K562 (cell line): Measurements from ENCODE around the gene PDE2A. TPM values are rescaled to one million over a fixed set of nuclear protein-coding genes. Genes with fewer than 3 reads are reported as not detected.

Experiments used
- ARID2 ChIP-seq: fragments of 450-650 bp; IDR thresholded peaks from 2 replicates; pipeline ENCODE4 v1.6.1; 2017; ENCODE audit warnings: antibody characterized with exemption, mild to moderate bottlenecking
- CC2D1A ChIP-seq: fragments of 450-650 bp; IDR thresholded peaks from 2 replicates; pipeline ENCODE4 v1.6.1; 2017; ENCODE audit warnings: mild to moderate bottlenecking
- FOXK2 ChIP-seq, 2 experiments: fragments of 450-650 bp; IDR thresholded peaks in 1 of 2; conservative IDR thresholded peaks in 1 of 2; 2 replicates each; pipeline ENCODE4 v1.6.1; 2016; ENCODE audit warnings: low read depth in 2 of 2, mild to moderate bottlenecking in 1 of 2
- SMC3 ChIP-seq: conservative IDR thresholded peaks from 2 replicates; pipeline ENCODE4 v1.6.1; 2011; ENCODE audit warnings: low read depth, low read length, improper control_type of control experiment; ENCODE audit not compliant: insufficient read depth
- SP2 ChIP-seq: IDR thresholded peaks from 2 replicates; pipeline ENCODE4 v1.6.1; 2011; ENCODE audit warnings: mild to moderate bottlenecking, low read depth, low read length, moderate library complexity; ENCODE audit not compliant: poor library complexity, severe bottlenecking; ENCODE audit errors: extremely low read depth
- STAG1 ChIP-seq: sonication (generic); formaldehyde crosslinking; IDR thresholded peaks from 2 replicates; pipeline ENCODE4 v1.5.0; 2020; ENCODE audit warnings: missing genetic modification reagents, borderline replicate concordance
- ZFP36 ChIP-seq: fragments of 150-350 bp; IDR thresholded peaks from 2 replicates; pipeline ENCODE4 v1.6.1; 2018; ENCODE audit warnings: low read length, low read depth; ENCODE audit not compliant: partially characterized antibody
- ZNF24 ChIP-seq: fragments of 450-650 bp; IDR thresholded peaks from 2 replicates; pipeline ENCODE4 v1.6.1; 2016
- polyA plus RNA-seq, 8 experiments: library from polyadenylated mRNA; depleted of rRNA in 4 of 8; stranded (reverse) in 5 of 8; unstranded in 3 of 8; fragments of >200 nt; fragmentation: Nextera tagmentation in 2 of 8; fragmentation: Illumina TruSeq in 1 of 8; extraction: Ambion mirVana in 2 of 8; extraction: Trizol in 1 of 8; gene quantifications; 2 replicates each; pipeline versions ENCODE4 v1.2.1 to v1.2.3, GENCODE V29; 2011 to 2014; ENCODE audit warnings: inconsistent platforms in 1 of 8, missing spikeins in 1 of 8
- total RNA-seq, 7 experiments: library from RNA; depleted of rRNA in 6 of 7; stranded (reverse); fragments of >200 nt in 6 of 7; fragmentation: Illumina TruSeq in 2 of 7; extraction: Trizol in 2 of 7; gene quantifications; 2 replicates each; pipeline versions ENCODE4 v1.2.1 to v1.2.3, GENCODE V29; 2011 to 2021; ENCODE audit warnings: low replicate concordance in 1 of 7
- TF ChIP-seq, protein P1 (sequence below): fragments of 250-450 bp; sonication (Bioruptor Pico); IDR thresholded peaks from 2 replicates; pipeline ENCODE4 v1.8.0; 2022; ENCODE audit warnings: moderate library complexity, mild to moderate bottlenecking, inconsistent platforms

PDE2A gene
- total and polyA plus RNA-seq, 9 of the 15 experiments (the other 6 are each of a cell fraction or from before 2014, with no cell fraction given), result 0.07 to 15.2 (median 1.6) TPM; not detected in 1

GRCh38 chr11:72585762-72586311, 88.4 kb downstream of the PDE2A start (continued):
- TF ChIP-seq ZFP36 (no peak), ZNF24 (peak; percentile 45; the same call in 1 of the 2 replicates), CC2D1A (0 out of 2 replicates have a peak, but pooled peaks have one; percentile 27), ARID2 (0 out of 2 replicates have a peak, but pooled peaks have one; percentile 34), FOXK2 (conservative IDR thresholded peaks at IDR 0.05 in 1 of 2, IDR thresholded peaks at IDR 0.05 in 1 of 2; ENCODE audit: low read depth in 2 of 2) (0 out of 4 replicates have a peak, but pooled peaks of 1 of the 2 experiments have one; percentile 40), SP2 (no peak), SMC3 (peak; percentile 74), STAG1 (CRISPR knock-in tag) (peak; percentile 85; the same call in 1 of the 2 replicates)
- TF ChIP-seq, protein P1, sequence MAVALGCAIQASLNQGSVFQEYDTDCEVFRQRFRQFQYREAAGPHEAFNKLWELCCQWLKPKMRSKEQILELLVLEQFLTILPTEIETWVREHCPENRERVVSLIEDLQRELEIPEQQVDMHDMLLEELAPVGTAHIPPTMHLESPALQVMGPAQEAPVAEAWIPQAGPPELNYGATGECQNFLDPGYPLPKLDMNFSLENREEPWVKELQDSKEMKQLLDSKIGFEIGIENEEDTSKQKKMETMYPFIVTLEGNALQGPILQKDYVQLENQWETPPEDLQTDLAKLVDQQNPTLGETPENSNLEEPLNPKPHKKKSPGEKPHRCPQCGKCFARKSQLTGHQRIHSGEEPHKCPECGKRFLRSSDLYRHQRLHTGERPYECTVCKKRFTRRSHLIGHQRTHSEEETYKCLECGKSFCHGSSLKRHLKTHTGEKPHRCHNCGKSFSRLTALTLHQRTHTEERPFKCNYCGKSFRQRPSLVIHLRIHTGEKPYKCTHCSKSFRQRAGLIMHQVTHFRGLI (CRISPR knock-in tag), result no peak
